Panc1 (cell line): ENCODE measurements around the gene ATXN7. TPM values are rescaled to one million over a fixed set of nuclear protein-coding genes. Genes with fewer than 3 reads are reported as not detected.

Experiments used
- ATAC-seq: fragments of 200-7000 bp; cut with Tn5 transposase; 2 replicates; pipeline ENCODE4 v1.9.1; 2020; ENCODE audit warnings: mild to moderate bottlenecking, moderate library complexity
- BruUV-seq: library from RNA; stranded (reverse); fragments of 400-500 nt; replicated peaks from 2 replicates; lab custom pipeline; 2021; lab: Mats Ljungman, UMichigan
- CTCF ChIA-PET: fragments of 300-600 bp; sonication (Branson Sonifier 250); formaldehyde crosslinking; loops from one replicate; lab custom pipeline; 2022; ENCODE audit warnings: antibody characterized with exemption; lab: Charles Lee
- POLR2A ChIA-PET: fragments of 300-600 bp; sonication (Branson Sonifier 250); formaldehyde crosslinking; loops from one replicate; lab custom pipeline; 2022; ENCODE audit warnings: antibody characterized with exemption; lab: Charles Lee
- DNase-seq: peaks from one replicate; pipeline ENCODE4 v3.0.0-alpha.2; 2010; ENCODE audit warnings: low read depth, low spot score
- H3K27ac ChIP-seq: 2 replicates; pipeline ENCODE4 v1.5.1; 2011; ENCODE audit warnings: mild to moderate bottlenecking, low read length, inconsistent platforms
- H3K27me3 ChIP-seq: fragments of 200-500 bp; sonication (Bioruptor generic); 2 replicates; pipeline ENCODE4 v1.6.0; 2014; ENCODE audit warnings: low read length, inconsistent platforms; ENCODE audit not compliant: control insufficient read depth, insufficient read depth
- H3K36me3 ChIP-seq: fragments of 200-500 bp; sonication (Bioruptor generic); 2 replicates; pipeline ENCODE4 v1.5.1; 2014; ENCODE audit warnings: inconsistent platforms, mild to moderate bottlenecking, low read length, moderate library complexity; ENCODE audit not compliant: control insufficient read depth, insufficient read depth
- H3K4me1 ChIP-seq: 2 replicates; pipeline ENCODE4 v1.5.1; 2011; ENCODE audit warnings: inconsistent platforms, mild to moderate bottlenecking, low read length, moderate library complexity; ENCODE audit not compliant: control insufficient read depth, insufficient read depth
- H3K4me3 ChIP-seq, 2 experiments: 2 replicates each; pipeline ENCODE4 v1.5.1; 2011 to 2012; ENCODE audit warnings: low read depth in 2 of 2, low read length in 2 of 2, mild to moderate bottlenecking in 2 of 2, inconsistent platforms in 1 of 2, moderate library complexity in 1 of 2
- H3K9me3 ChIP-seq: fragments of 200-500 bp; sonication (Bioruptor generic); 2 replicates; pipeline ENCODE4 v1.5.1; 2014; ENCODE audit warnings: low read depth, mild to moderate bottlenecking, inconsistent platforms, low read length, moderate library complexity; ENCODE audit not compliant: control insufficient read depth, insufficient read depth
- POLR2AphosphoS5 ChIP-seq: IDR thresholded peaks from 2 replicates; pipeline ENCODE4 v1.6.1; 2012; ENCODE audit warnings: mild to moderate bottlenecking, low read depth, low read length, moderate library complexity
- SIN3A ChIP-seq: IDR thresholded peaks from 2 replicates; pipeline ENCODE4 v1.6.1; 2012; ENCODE audit warnings: low read depth, mild to moderate bottlenecking, low read length, moderate library complexity, borderline replicate concordance; ENCODE audit not compliant: insufficient read depth
- TCF7L2 ChIP-seq: IDR thresholded peaks from 2 replicates; pipeline ENCODE4 v1.6.1; 2011; ENCODE audit warnings: mild to moderate bottlenecking, low read depth, low read length, inconsistent platforms
- in situ Hi-C: cut with HindIII; loops from 2 replicates; pipeline ENCODE4 v1.10.0; 2016; ENCODE audit warnings: low sequenced_read_pairs, low pct_unique_long_range_greater_than_20kb
- intact Hi-C: fragments of 100-400 bp; cut with micrococcal nuclease; formaldehyde crosslinking; loops from one replicate; pipeline ENCODE4 v1.10.0; 2022; ENCODE audit not compliant: unreplicated experiment
- total RNA-seq: library from RNA; stranded (reverse); gene quantifications from one replicate; pipeline ENCODE4 v1.2.1, GENCODE V29; 2021; ENCODE audit not compliant: unreplicated experiment
- TF ChIP-seq, protein P1 (sequence below): fragments of 450-650 bp; IDR thresholded peaks from 2 replicates; pipeline ENCODE4 v1.5.1; 2017; ENCODE audit warnings: mild to moderate bottlenecking
- TF ChIP-seq, protein P2 (sequence below), 2 experiments: IDR thresholded peaks; 2 replicates each; pipeline ENCODE4 v1.6.1; 2011 to 2012; ENCODE audit warnings: low read depth in 2 of 2, control low read depth in 1 of 2, low read length in 1 of 2, mild to moderate bottlenecking in 1 of 2, moderate library complexity in 1 of 2; ENCODE audit not compliant: insufficient read depth in 1 of 2

The ATXN7 gene
- total RNA-seq, 1 experiment from 2014 or later: 17.3 TPM

DNA sequence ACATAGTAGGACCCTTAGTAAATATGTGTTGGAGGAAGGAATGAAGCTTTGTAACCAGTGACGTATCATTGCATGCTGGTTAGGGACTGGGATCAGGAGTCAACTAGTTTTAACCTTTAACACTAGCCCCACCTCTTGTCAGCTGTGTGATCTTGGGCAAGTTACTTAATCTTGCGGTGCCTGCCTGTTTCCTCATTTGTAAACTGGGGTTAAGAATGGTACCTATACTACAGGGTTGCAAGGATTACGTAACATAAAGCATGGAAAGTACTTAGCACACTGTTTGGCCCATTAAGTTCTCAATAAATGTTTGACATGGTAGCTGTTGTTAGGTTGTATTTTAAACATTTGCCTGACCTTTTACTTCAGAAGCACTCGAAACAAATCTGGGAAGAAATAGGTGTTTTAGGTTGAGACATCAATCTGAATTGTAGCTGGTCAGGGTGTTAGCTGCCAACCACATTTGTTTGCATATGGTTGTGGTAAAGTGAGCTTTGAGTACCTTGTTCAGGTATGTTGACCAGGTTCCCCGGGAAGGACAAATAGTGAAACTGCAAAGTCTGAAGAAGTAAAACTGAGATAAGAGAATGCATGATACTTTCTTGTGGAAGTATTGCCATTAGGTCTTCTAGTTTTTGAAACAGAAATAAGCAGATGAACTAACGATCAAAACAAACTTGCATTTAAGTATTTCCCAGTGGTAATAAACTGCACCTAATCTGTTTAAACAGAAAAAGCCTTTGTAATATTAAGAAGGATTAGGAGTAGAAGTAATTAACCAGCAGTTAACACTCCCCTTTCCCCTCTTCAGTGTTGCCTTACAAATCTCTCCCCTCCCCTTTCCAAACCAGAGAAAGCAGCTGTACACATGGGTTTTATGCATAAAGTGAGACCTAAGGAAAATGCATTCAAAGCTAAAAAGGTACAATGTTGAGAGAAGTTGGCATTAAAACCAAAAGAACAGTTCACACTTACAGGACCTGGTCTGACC lies 74.3 kb downstream of the ATXN7 start:
- TF ChIP-seq, protein P1, sequence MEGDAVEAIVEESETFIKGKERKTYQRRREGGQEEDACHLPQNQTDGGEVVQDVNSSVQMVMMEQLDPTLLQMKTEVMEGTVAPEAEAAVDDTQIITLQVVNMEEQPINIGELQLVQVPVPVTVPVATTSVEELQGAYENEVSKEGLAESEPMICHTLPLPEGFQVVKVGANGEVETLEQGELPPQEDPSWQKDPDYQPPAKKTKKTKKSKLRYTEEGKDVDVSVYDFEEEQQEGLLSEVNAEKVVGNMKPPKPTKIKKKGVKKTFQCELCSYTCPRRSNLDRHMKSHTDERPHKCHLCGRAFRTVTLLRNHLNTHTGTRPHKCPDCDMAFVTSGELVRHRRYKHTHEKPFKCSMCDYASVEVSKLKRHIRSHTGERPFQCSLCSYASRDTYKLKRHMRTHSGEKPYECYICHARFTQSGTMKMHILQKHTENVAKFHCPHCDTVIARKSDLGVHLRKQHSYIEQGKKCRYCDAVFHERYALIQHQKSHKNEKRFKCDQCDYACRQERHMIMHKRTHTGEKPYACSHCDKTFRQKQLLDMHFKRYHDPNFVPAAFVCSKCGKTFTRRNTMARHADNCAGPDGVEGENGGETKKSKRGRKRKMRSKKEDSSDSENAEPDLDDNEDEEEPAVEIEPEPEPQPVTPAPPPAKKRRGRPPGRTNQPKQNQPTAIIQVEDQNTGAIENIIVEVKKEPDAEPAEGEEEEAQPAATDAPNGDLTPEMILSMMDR: no peak
- no peak for TF ChIP-seq POLR2AphosphoS5
- TF ChIP-seq, protein P2, sequence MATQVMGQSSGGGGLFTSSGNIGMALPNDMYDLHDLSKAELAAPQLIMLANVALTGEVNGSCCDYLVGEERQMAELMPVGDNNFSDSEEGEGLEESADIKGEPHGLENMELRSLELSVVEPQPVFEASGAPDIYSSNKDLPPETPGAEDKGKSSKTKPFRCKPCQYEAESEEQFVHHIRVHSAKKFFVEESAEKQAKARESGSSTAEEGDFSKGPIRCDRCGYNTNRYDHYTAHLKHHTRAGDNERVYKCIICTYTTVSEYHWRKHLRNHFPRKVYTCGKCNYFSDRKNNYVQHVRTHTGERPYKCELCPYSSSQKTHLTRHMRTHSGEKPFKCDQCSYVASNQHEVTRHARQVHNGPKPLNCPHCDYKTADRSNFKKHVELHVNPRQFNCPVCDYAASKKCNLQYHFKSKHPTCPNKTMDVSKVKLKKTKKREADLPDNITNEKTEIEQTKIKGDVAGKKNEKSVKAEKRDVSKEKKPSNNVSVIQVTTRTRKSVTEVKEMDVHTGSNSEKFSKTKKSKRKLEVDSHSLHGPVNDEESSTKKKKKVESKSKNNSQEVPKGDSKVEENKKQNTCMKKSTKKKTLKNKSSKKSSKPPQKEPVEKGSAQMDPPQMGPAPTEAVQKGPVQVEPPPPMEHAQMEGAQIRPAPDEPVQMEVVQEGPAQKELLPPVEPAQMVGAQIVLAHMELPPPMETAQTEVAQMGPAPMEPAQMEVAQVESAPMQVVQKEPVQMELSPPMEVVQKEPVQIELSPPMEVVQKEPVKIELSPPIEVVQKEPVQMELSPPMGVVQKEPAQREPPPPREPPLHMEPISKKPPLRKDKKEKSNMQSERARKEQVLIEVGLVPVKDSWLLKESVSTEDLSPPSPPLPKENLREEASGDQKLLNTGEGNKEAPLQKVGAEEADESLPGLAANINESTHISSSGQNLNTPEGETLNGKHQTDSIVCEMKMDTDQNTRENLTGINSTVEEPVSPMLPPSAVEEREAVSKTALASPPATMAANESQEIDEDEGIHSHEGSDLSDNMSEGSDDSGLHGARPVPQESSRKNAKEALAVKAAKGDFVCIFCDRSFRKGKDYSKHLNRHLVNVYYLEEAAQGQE (IDR thresholded peaks at IDR 0.05; ENCODE audit: insufficient read depth in 1 of 2, low read depth in 2 of 2, low read length in 1 of 2): no peak
- TF ChIP-seq SIN3A: no peak
- TF ChIP-seq TCF7L2: no peak
- no peaks in the 10 kb centered on the region for H3K27me3 ChIP-seq
- intact Hi-C loops (no loop called here), in situ Hi-C loops (no loop called here)
- H3K36me3 ChIP-seq: no peaks in the 10 kb centered on the region
- no peak for DNase-seq
- H3K9me3 ChIP-seq: no peaks in the 10 kb centered on the region
- H3K4me3 ChIP-seq: no peak overlapping the region
- ChIA-PET POLR2A (interaction anchor here (0.7 kb wide), 1 partner anchor 105 kb away, joined by 3 read pairs; no protein-coding TSS in a partner anchor), CTCF (no interaction called here)
- no peak overlapping the region for H3K27ac ChIP-seq
- H3K4me1 ChIP-seq: no peaks in the 10 kb centered on the region; the same call in 1 of the 2 replicates
- BruUV-seq: no TSS peak
- no peak for ATAC-seq

DNA sequence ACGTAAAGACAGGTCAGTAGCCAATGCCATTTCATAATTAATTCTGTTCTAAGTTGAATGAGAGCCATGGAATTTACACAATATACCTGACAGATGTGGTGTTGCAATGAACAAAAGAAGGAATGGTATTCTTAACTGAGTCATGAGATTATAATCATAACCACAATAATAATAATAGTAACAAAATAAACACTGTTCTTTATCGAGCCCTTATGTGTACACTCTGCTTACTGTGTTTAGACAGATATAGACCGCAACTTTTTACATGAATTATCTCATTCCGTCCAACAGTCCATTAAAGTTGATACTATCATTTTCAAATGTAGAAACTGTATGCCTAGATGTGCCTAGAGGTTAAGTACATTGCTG lies 76.7 kb downstream of the ATXN7 start:
- no peaks in the 10 kb centered on the region for H3K36me3 ChIP-seq
- no peaks in the 10 kb centered on the region for H3K9me3 ChIP-seq
- in situ Hi-C loops (no loop called here), intact Hi-C loops (no loop called here)
- DNase-seq (no peak), ATAC-seq (no peak)
- ChIA-PET POLR2A (no interaction called here), CTCF (no interaction called here)
- no peak overlapping the region for H3K4me3 ChIP-seq
- H3K4me1 ChIP-seq: no peaks in the 10 kb centered on the region; the same call in 1 of the 2 replicates
- no peak overlapping the region for H3K27ac ChIP-seq
- no TSS peak for BruUV-seq
- TF ChIP-seq, protein P2 (IDR thresholded peaks at IDR 0.05; ENCODE audit: insufficient read depth in 1 of 2, low read depth in 2 of 2, low read length in 1 of 2): no peak
- TF ChIP-seq, protein P1: no peak
- TF ChIP-seq SIN3A (no peak), TCF7L2 (no peak), POLR2AphosphoS5 (no peak)
- H3K27me3 ChIP-seq: no peaks in the 10 kb centered on the region
